ENCODE data around the gene CDKAL1. TPM values are rescaled to one million over a fixed set of nuclear protein-coding genes. Genes with fewer than 3 reads are reported as not detected.

Gene CDKAL1
- total RNA-seq, 1 donor from 2014 or later: 11.9 TPM

DNA sequence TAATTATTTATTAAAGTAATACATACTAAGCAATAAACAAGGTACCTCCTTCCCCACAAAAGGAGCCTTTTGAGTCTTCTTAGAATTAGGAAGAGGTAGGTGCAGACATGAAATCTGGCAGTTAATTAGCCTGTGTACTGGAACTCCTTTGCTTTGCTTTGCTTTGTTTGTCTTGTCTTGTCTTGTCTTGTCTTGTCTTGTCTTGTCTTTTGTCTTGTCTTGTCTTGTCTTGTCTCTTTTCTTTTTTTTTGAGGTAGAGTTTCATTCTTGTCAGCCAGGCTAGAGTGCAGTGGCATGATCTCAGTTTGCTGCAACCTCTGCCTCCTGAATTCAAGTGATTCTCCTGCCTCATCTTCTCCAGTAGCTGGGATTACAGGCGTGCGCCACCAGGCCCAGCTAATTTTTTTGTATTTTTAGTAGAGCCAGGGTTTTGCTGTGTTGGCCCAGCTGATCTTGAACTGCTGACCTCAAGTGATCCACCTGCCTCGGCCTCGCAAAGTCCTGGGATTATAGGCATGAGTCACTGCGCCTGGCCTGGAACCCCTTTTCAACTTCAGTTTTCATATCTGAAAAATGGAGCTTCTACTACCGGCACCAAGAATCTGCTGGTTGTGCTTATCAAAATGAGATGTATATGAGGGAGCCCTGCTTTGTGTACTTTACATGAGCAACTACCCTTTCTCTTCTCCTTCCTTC, 301.2 kb downstream of the CDKAL1 start:
- no peaks in the 10 kb centered on the region for H3K36me3 ChIP-seq
- H3K9me3 ChIP-seq: no peaks in the 10 kb centered on the region
- no peak for DNase-seq (ENCODE audit: low spot score in 2 of 2)
- no peaks in the 10 kb centered on the region for H3K4me1 ChIP-seq
- H3K27ac ChIP-seq: no peak overlapping the region
- TF ChIP-seq, protein P1, sequence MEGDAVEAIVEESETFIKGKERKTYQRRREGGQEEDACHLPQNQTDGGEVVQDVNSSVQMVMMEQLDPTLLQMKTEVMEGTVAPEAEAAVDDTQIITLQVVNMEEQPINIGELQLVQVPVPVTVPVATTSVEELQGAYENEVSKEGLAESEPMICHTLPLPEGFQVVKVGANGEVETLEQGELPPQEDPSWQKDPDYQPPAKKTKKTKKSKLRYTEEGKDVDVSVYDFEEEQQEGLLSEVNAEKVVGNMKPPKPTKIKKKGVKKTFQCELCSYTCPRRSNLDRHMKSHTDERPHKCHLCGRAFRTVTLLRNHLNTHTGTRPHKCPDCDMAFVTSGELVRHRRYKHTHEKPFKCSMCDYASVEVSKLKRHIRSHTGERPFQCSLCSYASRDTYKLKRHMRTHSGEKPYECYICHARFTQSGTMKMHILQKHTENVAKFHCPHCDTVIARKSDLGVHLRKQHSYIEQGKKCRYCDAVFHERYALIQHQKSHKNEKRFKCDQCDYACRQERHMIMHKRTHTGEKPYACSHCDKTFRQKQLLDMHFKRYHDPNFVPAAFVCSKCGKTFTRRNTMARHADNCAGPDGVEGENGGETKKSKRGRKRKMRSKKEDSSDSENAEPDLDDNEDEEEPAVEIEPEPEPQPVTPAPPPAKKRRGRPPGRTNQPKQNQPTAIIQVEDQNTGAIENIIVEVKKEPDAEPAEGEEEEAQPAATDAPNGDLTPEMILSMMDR (IDR thresholded peaks at IDR 0.05): no peak
- no peaks in the 10 kb centered on the region for H3K27me3 ChIP-seq
- H3K4me3 ChIP-seq: no peak overlapping the region
- intact Hi-C loops (cut with DNase I): no loop called here

DNA sequence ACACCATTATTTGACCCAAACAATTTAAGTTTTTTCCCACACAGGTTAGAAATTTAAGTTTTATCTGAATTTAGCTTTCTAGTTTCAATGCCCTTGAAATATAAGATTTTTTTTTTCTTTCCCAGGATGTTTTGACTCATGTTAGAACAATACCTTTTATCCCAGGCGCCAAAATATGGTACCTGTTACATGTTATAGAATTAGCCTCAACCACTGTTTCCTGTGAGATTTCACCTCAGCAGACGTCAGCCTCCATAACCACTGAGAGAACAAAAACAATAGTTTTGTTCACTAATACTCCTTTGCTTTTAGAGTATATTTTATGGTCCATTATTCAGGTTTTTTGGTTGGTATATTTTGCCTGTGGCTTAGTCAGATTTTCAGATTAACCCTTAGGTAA, 302.9 kb downstream of the CDKAL1 start:
- no peaks in the 10 kb centered on the region for H3K36me3 ChIP-seq

DNA sequence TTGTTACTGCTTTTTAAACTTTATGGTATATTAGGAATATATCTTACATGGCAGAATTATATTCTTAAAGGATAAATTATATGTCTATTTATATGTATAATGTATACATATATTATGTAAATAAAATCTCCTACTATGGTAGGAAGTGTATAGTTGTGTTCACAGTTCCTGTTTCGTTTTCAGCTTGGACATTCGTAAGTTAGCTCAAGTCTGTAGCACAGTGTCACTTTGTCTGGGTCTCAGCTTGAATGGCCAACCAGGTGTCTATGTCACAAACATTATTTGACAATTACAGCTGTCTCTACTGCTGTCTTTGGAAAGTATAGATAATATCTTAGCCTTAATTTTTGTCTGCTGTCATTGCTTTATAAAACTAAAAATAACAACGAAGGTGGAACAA, 303.9 kb downstream of the CDKAL1 start:
- intact Hi-C loops (cut with DNase I): no loop called here
- H3K27ac ChIP-seq: no peak overlapping the region
- no peak for DNase-seq (ENCODE audit: low spot score in 2 of 2)
- no peaks in the 10 kb centered on the region for H3K36me3 ChIP-seq
- no peak overlapping the region for H3K4me3 ChIP-seq
- H3K9me3 ChIP-seq: no peaks in the 10 kb centered on the region
- H3K4me1 ChIP-seq: no peaks in the 10 kb centered on the region
- TF ChIP-seq, protein P1 (IDR thresholded peaks at IDR 0.05): no peak
- H3K27me3 ChIP-seq: no peaks in the 10 kb centered on the region

More for the DNA sequence above, 302.9 kb downstream of the CDKAL1 start:
- no peaks in the 10 kb centered on the region for H3K9me3 ChIP-seq
- intact Hi-C loops (cut with DNase I): no loop called here
- no peak overlapping the region for H3K4me3 ChIP-seq
- H3K4me1 ChIP-seq: no peaks in the 10 kb centered on the region
- DNase-seq (ENCODE audit: low spot score in 2 of 2): no peak
- H3K27me3 ChIP-seq: no peaks in the 10 kb centered on the region
- H3K27ac ChIP-seq: no peak overlapping the region
- TF ChIP-seq, protein P1 (IDR thresholded peaks at IDR 0.05): no peak

DNA sequence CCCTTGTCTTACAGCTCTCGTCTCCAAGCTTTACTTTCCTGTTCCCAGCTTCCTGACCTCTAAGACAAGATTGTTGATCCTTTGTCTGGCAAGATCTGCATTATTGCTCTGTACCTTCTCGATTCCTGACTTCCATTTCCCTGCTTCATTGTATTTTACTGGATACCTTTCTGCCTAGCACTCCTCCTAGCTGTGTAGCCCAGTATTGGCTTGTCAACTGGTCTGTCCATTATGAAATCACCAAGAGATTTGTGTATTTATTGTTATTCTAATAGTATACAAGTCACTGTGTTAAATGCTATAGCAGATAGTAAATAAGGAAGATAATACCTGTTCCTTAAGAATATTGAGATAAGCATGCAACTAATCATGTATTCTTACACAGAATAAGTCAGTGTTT, 305.4 kb downstream of the CDKAL1 start:
- Histone ChIP-seq H3K4me1 (no peaks in the 10 kb centered on the region), H3K27ac (no peak overlapping the region), H3K27me3 (no peaks in the 10 kb centered on the region), H3K9me3 (no peaks in the 10 kb centered on the region), H3K36me3 (no peaks in the 10 kb centered on the region), H3K4me3 (no peak overlapping the region)
- TF ChIP-seq, protein P1 (IDR thresholded peaks at IDR 0.05): no peak
- intact Hi-C loops (cut with DNase I): no loop called here
- no peak for DNase-seq (ENCODE audit: low spot score in 2 of 2)

DNA sequence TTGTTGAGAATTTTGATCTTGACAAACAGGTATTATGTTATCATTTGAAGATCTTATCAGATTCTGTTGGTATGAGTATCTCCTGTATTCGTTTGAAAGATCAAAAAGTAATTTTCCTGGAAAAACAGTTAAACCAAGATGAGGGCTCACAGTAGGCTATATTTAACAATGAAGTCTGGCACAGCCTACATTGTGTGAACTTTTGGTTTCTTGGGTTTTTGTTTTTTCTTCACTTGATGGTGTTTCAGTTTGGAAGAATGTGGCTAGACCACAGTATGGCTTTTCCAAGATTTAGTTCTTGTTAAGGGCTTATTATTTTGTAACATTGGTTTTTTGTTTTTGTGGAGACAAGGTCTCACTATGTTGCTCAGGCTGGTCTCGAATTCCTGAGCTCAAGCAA, 306.4 kb downstream of the CDKAL1 start:
- intact Hi-C loops (cut with DNase I): no loop called here
- DNase-seq (ENCODE audit: low spot score in 2 of 2): no peak
- H3K27ac ChIP-seq: peak overlapping the region in 1 of 2 donors; percentile 41

More for the DNA sequence above, 306.4 kb downstream of the CDKAL1 start:
- TF ChIP-seq, protein P1 (IDR thresholded peaks at IDR 0.05): no peak
- Histone ChIP-seq H3K9me3 (no peaks in the 10 kb centered on the region), H3K36me3 (no peaks in the 10 kb centered on the region), H3K27me3 (no peaks in the 10 kb centered on the region), H3K4me3 (no peak overlapping the region), H3K4me1 (no peaks in the 10 kb centered on the region)

Measured in ascending aorta (tissue), 2 donors.